SJSA1 (cell line): ENCODE measurements around the gene ZNF491. TPM values are rescaled to one million over a fixed set of nuclear protein-coding genes. Genes with fewer than 3 reads are reported as not detected.
"Not testable (repeated sequence)": the region's sequence is repeated elsewhere in the genome, so short reads cannot be mapped to it uniquely, and the experiment has no call there.

Source experiments
- DNase-seq, 2 experiments: peaks; one replicate each; pipeline ENCODE4 v3.0.0-alpha.2; 2015 to 2020; ENCODE audit warnings: low spot score in 2 of 2, low read depth in 1 of 2
- H3K27ac ChIP-seq: fragments of 250-450 bp; sonication (Bioruptor Pico); 2 replicates; pipeline ENCODE4 v1.5.1; 2020; ENCODE audit warnings: mild to moderate bottlenecking, moderate library complexity
- H3K27me3 ChIP-seq: fragments of 250-450 bp; sonication (Bioruptor Pico); replicated peaks from 2 replicates; pipeline ENCODE4 v1.5.1; 2020; ENCODE audit warnings: mild to moderate bottlenecking, moderate library complexity
- H3K36me3 ChIP-seq: fragments of 250-450 bp; sonication (Bioruptor Pico); 2 replicates; pipeline ENCODE4 v1.5.1; 2020; ENCODE audit warnings: mild to moderate bottlenecking
- H3K4me1 ChIP-seq: fragments of 250-450 bp; sonication (Bioruptor Pico); replicated peaks from 2 replicates; pipeline ENCODE4 v1.6.1; 2021; ENCODE audit warnings: mild to moderate bottlenecking
- H3K4me3 ChIP-seq: fragments of 250-450 bp; sonication (Bioruptor Pico); 2 replicates; pipeline ENCODE4 v1.5.1; 2020; ENCODE audit warnings: mild to moderate bottlenecking
- H3K9me3 ChIP-seq: fragments of 250-450 bp; sonication (Bioruptor Pico); replicated peaks from 2 replicates; pipeline ENCODE4 v1.5.1; 2020; ENCODE audit warnings: mild to moderate bottlenecking
- total RNA-seq: library from RNA; depleted of rRNA; stranded (reverse); fragments of >200 nt; shearing (Covaris generic); gene quantifications from 2 replicates; pipeline ENCODE4 v1.2.3, GENCODE V29; 2014; rRNA removed

ZNF491 gene
- 0.39 TPM in 1 of 2 replicates, not detected in the other for total RNA-seq

DNA sequence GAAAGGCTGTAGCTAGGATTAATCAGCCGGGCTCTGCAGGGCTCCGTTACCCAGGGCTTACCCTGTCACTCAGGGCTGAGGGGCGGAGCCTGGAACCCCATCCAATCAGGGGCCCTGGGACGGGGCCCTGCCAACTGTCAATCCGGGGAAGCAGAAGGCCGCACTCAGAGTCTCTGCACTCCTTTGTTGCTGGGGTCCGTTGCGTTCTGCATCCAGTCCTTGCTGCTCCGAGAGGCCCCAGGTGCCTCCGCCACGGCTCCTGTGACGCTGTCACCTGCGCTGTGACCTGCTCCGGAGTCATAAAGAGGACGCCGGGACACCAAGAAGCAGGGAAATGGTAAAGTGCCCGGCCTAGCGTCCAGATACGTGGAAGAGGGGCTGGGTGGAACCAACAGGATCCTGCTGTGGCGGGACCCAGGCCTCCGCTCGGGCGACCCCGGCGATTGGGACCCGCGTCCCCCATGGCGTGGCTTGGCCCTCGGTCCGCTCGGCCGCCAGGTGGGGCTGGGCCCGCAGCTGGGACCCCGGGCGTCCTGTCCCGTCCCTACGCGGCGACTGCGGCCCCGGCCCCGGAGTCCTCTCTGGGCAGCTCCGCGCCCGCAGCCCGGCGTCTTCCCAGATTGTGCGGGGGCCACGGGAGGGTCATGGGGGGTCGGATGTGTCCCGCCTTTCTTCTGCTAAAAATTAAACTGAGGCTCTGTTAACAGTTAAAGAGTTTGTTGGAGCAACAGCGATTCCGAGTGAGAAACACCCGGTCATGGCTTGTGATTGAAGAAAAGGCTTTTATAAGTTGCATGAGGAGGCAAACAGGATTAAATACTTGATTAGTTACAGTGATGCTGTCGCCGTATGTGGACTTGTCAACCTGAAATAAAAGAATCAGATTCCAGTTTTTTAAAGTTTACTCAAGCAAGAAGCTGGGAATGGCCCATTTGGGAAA, at the start of gene ZNF491:
TSS of gene ZNF491 (plus strand) at position 133 of the 940 bp plus-strand sequence. CDS start 7,431 bp downstream, outside the sequence.
- Histone ChIP-seq H3K9me3 (peaks cover 9% of the 10 kb centered on the region), H3K4me3 (peak within 1 kb of the TSS; percentile 38), H3K27me3 (no peaks in the 10 kb centered on the region), H3K4me1 (no peaks in the 10 kb centered on the region), H3K27ac (no peak within 1 kb of the TSS), H3K36me3 (no peaks in the 10 kb centered on the region)
- peak; percentile 23 to 55 for DNase-seq

DNA sequence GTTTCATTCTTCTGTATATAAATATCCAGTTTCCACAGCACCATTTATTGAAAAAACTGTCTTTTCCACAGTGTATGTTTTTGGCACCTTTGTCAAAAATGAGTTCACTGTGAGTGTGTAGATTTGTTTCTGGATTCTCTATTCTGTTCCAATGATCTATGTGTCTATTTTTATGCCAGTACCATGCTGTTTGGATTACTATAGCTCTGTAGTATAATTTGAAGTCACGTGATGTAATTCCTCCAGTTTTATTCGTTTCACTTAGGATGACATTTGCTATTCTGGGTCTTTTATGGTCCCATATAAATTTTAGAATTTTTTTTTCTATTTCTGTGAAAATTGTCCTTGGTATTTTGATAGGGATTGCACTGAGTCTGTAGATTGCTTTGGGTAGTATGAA, 48.6 kb upstream of the ZNF491 start:
- no peaks in the 10 kb centered on the region for H3K4me1 ChIP-seq
- no peak overlapping the region for H3K27ac ChIP-seq
- DNase-seq = no peak
- no peaks in the 10 kb centered on the region for H3K27me3 ChIP-seq
- no peak overlapping the region for H3K4me3 ChIP-seq
- no peaks in the 10 kb centered on the region for H3K36me3 ChIP-seq
- H3K9me3 ChIP-seq = peaks cover 7% of the 10 kb centered on the region; the same call in 1 of the 2 replicates

DNA sequence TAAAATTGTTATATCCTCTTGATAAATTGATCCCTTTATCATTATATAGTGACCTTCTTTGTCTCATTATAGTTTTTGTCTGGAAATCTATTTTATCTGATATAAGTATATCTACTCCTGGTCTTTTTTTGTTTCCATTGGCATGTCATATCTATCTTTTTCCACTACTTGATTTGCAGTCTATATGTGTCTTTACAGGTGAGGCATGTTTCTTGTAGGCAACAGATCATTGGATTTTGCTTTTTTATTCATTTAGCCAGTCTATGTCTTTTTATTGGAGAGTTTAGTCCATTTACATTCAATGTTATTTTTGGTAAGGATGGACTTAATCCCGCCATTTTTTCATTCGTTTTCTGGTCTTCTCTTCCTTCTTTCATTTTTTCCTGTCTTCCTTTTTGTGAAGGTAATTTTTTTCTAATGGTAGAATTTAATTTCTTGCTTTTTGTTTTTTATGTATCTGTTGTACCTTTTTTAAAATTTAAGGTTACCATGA, 46.0 kb upstream of the ZNF491 start:
- peaks cover 16% of the 10 kb centered on the region for H3K9me3 ChIP-seq
- no peak for DNase-seq
- H3K4me1 ChIP-seq = no peaks in the 10 kb centered on the region
- H3K36me3 ChIP-seq = no peaks in the 10 kb centered on the region
- H3K4me3 ChIP-seq = no peak overlapping the region
- H3K27me3 ChIP-seq = no peaks in the 10 kb centered on the region
- H3K27ac ChIP-seq = no peak overlapping the region

- DNase-seq = no peak
- Histone ChIP-seq H3K9me3 (peaks cover 18% of the 10 kb centered on the region), H3K36me3 (no peaks in the 10 kb centered on the region), H3K27ac (no peak overlapping the region), H3K27me3 (no peaks in the 10 kb centered on the region), H3K4me1 (no peaks in the 10 kb centered on the region), H3K4me3 (no peak overlapping the region)
Measured at GRCh38 chr19:11754663-11755062, 43.7 kb upstream of the ZNF491 start.

DNA sequence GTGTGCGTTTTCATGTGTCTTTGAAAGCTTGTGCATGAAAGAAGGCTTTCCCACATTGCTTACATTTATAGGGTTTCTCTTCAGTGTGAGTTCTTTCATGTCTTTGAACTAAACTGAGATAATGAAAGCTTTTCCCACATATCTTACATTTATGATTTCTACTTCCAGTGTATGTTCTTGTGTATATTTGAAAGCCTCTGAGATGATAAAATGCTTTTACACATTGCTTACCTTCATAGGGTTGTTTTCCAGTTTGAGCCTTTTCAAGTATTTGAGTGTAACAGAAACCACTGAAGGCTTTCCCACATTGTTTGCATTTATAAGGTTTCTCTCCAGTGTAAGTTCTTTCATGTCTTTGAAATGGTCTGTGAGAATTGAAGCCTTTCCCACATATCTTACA, 41.4 kb upstream of the ZNF491 start:
- no peaks in the 10 kb centered on the region for H3K27me3 ChIP-seq
- no peak for DNase-seq
- H3K4me3 ChIP-seq = no peak overlapping the region
- no peak overlapping the region for H3K27ac ChIP-seq
- H3K9me3 ChIP-seq = peaks cover 20% of the 10 kb centered on the region
- no peaks in the 10 kb centered on the region for H3K4me1 ChIP-seq
- no peaks in the 10 kb centered on the region for H3K36me3 ChIP-seq

DNA sequence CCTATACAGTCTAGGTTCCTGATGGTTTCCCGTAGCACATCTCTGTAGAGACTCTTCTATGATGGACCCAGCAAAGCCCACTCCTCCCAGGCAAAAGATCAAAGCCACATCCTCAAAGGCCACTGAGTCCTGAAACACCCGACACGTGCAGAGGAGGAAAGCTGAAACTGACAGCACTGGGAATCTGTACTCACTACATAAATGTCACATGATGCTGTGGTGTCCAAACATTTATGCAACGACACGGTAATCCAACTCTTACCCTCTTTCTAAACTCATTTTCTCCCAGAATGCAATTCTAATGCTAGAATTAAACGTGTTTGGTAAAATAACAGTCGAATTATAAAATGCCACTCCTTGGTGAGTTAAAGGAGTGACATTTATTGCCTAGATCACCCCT, 38.5 kb upstream of the ZNF491 start:
- Histone ChIP-seq H3K27ac (no peak overlapping the region), H3K4me1 (no peaks in the 10 kb centered on the region), H3K36me3 (no peaks in the 10 kb centered on the region), H3K9me3 (peaks cover 20% of the 10 kb centered on the region), H3K27me3 (no peaks in the 10 kb centered on the region), H3K4me3 (no peak overlapping the region)
- no peak for DNase-seq

- Histone ChIP-seq H3K4me3 (no peak overlapping the region), H3K27ac (no peak overlapping the region), H3K27me3 (no peaks in the 10 kb centered on the region), H3K9me3 (peaks cover 11% of the 10 kb centered on the region), H3K36me3 (peaks cover 7% of the 10 kb centered on the region), H3K4me1 (peaks cover 9% of the 10 kb centered on the region)
- DNase-seq = no peak
Measured at GRCh38 chr19:11763117-11763516, 35.2 kb upstream of the ZNF491 start.

GRCh38 chr19:11763611-11764010, 34.7 kb upstream of the ZNF491 start:
- H3K4me1 ChIP-seq = peaks cover 14% of the 10 kb centered on the region
- no peaks in the 10 kb centered on the region for H3K27me3 ChIP-seq
- H3K27ac ChIP-seq = no peak overlapping the region
- no peak overlapping the region for H3K4me3 ChIP-seq
- peaks cover 11% of the 10 kb centered on the region for H3K36me3 ChIP-seq
- DNase-seq = no peak
- peaks cover 12% of the 10 kb centered on the region for H3K9me3 ChIP-seq

- H3K27me3 ChIP-seq = no peaks in the 10 kb centered on the region
- peaks cover 14% of the 10 kb centered on the region for H3K9me3 ChIP-seq
- peak within 1 kb of the TSS; percentile 87 for H3K4me3 ChIP-seq
- peak; percentile 97 for DNase-seq
- peaks cover 15% of the 10 kb centered on the region for H3K4me1 ChIP-seq
- peak within 1 kb of the TSS; percentile 94 for H3K27ac ChIP-seq
- H3K36me3 ChIP-seq = peaks cover 29% of the 10 kb centered on the region
Measured at GRCh38 chr19:11766597-11767591, 31.4 kb upstream of the ZNF491 start, which contains the start of gene ZNF441. TSS of gene ZNF441 (plus strand) at chr19:11767000. CDS start at chr19:11767194, 194 bp downstream.

GRCh38 chr19:11767633-11768133, 30.6 kb upstream of the ZNF491 start:
- Histone ChIP-seq H3K27me3 (no peaks in the 10 kb centered on the region), H3K27ac (peak overlapping the region; percentile 94), H3K4me3 (peak overlapping the region; percentile 87), H3K36me3 (peaks cover 29% of the 10 kb centered on the region), H3K9me3 (peaks cover 11% of the 10 kb centered on the region), H3K4me1 (peaks cover 15% of the 10 kb centered on the region)
- DNase-seq = peak; percentile 35 to 52

- DNase-seq = no peak
- Histone ChIP-seq H3K27ac (no peak overlapping the region), H3K4me1 (peaks cover 15% of the 10 kb centered on the region), H3K4me3 (no peak overlapping the region), H3K27me3 (no peaks in the 10 kb centered on the region), H3K36me3 (peaks cover 29% of the 10 kb centered on the region), H3K9me3 (peaks cover 18% of the 10 kb centered on the region)
Measured at GRCh38 chr19:11769995-11770394, 28.3 kb upstream of the ZNF491 start.

DNA sequence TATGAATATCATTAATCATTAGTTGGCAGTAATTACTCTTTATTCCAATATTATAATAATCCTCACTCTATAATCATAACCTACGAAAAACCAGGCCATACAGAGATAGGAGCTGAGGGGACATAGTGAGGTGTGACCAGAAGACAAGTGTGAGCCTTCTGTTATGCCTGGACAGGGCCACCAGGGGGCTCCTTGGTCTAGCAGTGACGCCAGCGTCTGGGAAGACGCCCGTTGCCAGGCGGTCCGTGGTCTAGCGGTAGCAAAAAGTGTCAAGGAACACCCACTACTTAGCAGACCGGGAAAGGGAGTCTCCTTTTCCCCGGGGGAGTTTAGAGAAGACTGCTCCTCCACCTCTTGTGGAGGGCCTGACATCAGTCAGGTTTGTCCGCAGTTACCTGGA, 26.8 kb upstream of the ZNF491 start:
- DNase-seq, H3K27ac ChIP-seq, H3K4me3 ChIP-seq, H3K27me3 ChIP-seq: not testable (repeated sequence)
- Histone ChIP-seq H3K36me3 (peaks cover 29% of the 10 kb centered on the region), H3K9me3 (peaks cover 26% of the 10 kb centered on the region), H3K4me1 (peaks cover 11% of the 10 kb centered on the region)

DNA sequence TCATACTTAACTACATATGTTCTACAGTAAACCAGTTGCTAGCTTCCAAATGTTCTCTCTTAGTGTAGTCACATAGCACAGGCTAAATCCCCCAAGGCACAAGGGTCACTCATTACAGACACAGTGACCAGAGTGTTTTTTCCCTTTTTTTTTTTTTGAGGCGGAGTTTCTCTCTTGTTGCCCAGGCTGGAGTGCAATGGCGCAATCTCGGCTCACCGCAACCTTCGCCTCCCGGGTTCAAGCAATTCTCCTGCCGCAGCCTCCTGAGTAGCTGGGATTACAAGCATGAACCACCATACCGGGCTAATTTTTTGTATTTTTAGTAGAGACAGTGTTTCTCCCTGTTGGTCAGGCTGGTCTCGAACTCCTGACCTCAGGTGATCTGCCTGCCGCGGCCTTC, 21.7 kb upstream of the ZNF491 start:
- Histone ChIP-seq H3K9me3 (peaks cover 41% of the 10 kb centered on the region), H3K36me3 (peaks cover 48% of the 10 kb centered on the region)
- not testable (repeated sequence) for DNase-seq, H3K27ac ChIP-seq, H3K4me3 ChIP-seq, H3K4me1 ChIP-seq, H3K27me3 ChIP-seq
